ENCODE results near the gene RRP8. TPM values are rescaled to one million over a fixed set of nuclear protein-coding genes. Genes with fewer than 3 reads are reported as not detected.

RRP8 gene
- total RNA-seq, 6 donors from 2014 or later, result 13.4 to 25.2 (median 22.1) TPM

DNA sequence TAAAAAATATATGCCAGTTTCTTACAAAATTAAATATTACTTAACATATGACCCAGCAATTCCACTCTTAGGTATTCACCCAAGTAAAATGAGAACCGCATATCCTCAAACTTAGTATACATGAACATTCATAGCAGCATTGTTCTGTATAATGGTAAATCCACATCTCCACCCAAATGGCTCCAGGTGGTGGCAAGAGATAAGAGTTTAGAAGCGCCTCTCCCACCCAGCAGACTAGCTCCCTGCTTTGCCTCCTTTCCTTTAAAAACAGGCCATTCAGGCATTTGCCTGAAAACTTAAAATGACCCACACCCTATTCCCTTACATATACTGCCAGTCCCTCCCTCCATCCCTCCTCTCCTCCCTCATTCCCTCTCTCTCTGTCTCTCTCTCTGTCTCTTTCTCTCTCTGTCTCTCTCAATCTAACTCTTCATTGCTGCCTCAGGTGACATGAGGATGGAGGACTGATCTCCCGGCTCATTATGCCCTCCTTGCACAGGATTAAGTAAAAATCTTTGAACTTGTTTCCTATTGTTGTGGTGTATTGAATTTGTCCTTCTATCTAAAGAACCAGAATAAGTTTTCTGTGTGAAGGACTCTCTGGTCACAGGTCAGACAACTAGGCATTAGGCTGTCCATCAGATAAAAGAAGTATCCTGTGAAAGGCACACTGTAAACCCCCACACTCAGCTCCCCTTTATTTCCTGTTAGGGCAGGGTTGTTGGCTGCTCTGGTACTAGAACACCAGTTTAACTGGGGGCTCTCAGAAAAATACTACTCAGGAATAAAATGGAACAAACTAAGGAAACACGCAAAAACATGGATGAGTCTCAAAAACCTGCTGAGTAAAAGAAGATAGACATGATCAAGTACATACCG lies 48.3 kb downstream of the RRP8 start:
- ATAC-seq (ENCODE audit: low FRiP score in 2 of 2), result no peak
- TF ChIP-seq POLR2AphosphoS5 (IDR thresholded peaks at IDR 0.05) (no peak), POLR2A (IDR thresholded peaks at IDR 0.05) (no peak), EP300 (IDR thresholded peaks at IDR 0.05) (no peak)
- TF ChIP-seq, protein P1, sequence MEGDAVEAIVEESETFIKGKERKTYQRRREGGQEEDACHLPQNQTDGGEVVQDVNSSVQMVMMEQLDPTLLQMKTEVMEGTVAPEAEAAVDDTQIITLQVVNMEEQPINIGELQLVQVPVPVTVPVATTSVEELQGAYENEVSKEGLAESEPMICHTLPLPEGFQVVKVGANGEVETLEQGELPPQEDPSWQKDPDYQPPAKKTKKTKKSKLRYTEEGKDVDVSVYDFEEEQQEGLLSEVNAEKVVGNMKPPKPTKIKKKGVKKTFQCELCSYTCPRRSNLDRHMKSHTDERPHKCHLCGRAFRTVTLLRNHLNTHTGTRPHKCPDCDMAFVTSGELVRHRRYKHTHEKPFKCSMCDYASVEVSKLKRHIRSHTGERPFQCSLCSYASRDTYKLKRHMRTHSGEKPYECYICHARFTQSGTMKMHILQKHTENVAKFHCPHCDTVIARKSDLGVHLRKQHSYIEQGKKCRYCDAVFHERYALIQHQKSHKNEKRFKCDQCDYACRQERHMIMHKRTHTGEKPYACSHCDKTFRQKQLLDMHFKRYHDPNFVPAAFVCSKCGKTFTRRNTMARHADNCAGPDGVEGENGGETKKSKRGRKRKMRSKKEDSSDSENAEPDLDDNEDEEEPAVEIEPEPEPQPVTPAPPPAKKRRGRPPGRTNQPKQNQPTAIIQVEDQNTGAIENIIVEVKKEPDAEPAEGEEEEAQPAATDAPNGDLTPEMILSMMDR (IDR thresholded peaks at IDR 0.05), result no peak

DNA sequence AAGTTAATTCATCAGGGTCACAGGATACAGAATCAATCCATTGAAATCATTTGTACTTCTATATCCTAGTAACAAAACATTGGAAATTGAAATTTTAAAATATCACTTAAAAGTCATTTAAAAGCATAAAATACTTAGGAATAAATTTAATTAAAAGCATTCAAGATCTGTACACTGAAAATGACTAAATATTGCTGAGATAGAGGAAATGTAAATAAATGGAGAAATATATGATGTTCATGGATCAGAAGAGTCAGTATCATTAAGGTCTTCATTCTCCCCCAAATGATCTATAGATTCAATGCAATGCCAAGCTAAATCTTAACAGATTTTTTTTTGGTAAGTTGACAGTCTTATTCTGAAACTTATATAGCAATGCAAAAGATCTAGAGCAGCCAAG lies 49.8 kb downstream of the RRP8 start:
- Histone ChIP-seq H3K27me3 (no peaks in the 10 kb centered on the region), H3K4me3 (no peak overlapping the region), H3K27ac (no peak overlapping the region), H3K36me3 (no peaks in the 10 kb centered on the region), H3K4me1 (no peaks in the 10 kb centered on the region), H3K9me3 (no peaks in the 10 kb centered on the region)
- TF ChIP-seq POLR2AphosphoS5 (IDR thresholded peaks at IDR 0.05) (no peak), EP300 (IDR thresholded peaks at IDR 0.05) (no peak), POLR2A (IDR thresholded peaks at IDR 0.05) (no peak)
- TF ChIP-seq, protein P1 (IDR thresholded peaks at IDR 0.05), result no peak
- DNase-seq (no peak), ATAC-seq (ENCODE audit: low FRiP score in 2 of 2) (no peak)

More for the DNA sequence above, 48.3 kb downstream of the RRP8 start:
- WGBS, 2 donors, result 83 to 89% methylated on average over 5 of the region's 5 CpGs
- Histone ChIP-seq H3K4me1 (no peaks in the 10 kb centered on the region), H3K27ac (no peak overlapping the region), H3K4me3 (no peak overlapping the region), H3K27me3 (no peaks in the 10 kb centered on the region), H3K9me3 (no peaks in the 10 kb centered on the region), H3K36me3 (no peaks in the 10 kb centered on the region)
- no peak for DNase-seq

- Histone ChIP-seq H3K27ac (no peak overlapping the region), H3K4me1 (no peaks in the 10 kb centered on the region), H3K36me3 (peaks cover 0 to 30% (median 15%) of the 10 kb centered on the region in 4 donors), H3K9me3 (no peaks in the 10 kb centered on the region), H3K4me3 (no peak overlapping the region), H3K27me3 (no peaks in the 10 kb centered on the region)
- 89 to 96% methylated on average over 3 of the region's 3 CpGs for WGBS, 2 donors
- ATAC-seq (ENCODE audit: low FRiP score in 2 of 2) (no peak), DNase-seq (no peak)
- TF ChIP-seq EP300 (IDR thresholded peaks at IDR 0.05), result no peak
- TF ChIP-seq, protein P1 (IDR thresholded peaks at IDR 0.05), result no peak
- no peak for TF ChIP-seq POLR2AphosphoS5 (IDR thresholded peaks at IDR 0.05)
- TF ChIP-seq POLR2A (IDR thresholded peaks at IDR 0.05), result no peak
These were observed 54.8 kb downstream of the RRP8 start for GRCh38 chr11:6548641-6549040.

GRCh38 chr11:6548121-6548520 lies 55.3 kb downstream of the RRP8 start:
- no peaks in the 10 kb centered on the region for H3K27me3 ChIP-seq
- H3K4me3 ChIP-seq, result no peak overlapping the region
- WGBS, 2 donors, result 89 to 100% methylated on average over 2 of the region's 2 CpGs
- TF ChIP-seq POLR2AphosphoS5 (IDR thresholded peaks at IDR 0.05) (no peak), POLR2A (IDR thresholded peaks at IDR 0.05) (no peak), EP300 (IDR thresholded peaks at IDR 0.05) (no peak)
- TF ChIP-seq, protein P1 (IDR thresholded peaks at IDR 0.05), result no peak
- no peak overlapping the region for H3K27ac ChIP-seq
- DNase-seq, result no peak
- H3K4me1 ChIP-seq, result no peaks in the 10 kb centered on the region
- H3K36me3 ChIP-seq, result peaks cover 0 to 30% (median 15%) of the 10 kb centered on the region in 4 donors
- no peak for ATAC-seq (ENCODE audit: low FRiP score in 2 of 2)
- no peaks in the 10 kb centered on the region for H3K9me3 ChIP-seq

Data from upper lobe of left lung (tissue), 6 donors.